HG02943 (cell line): ENCODE measurements around the gene PROB1.
"Not testable (repeated sequence)": the region's sequence is repeated elsewhere in the genome, so short reads cannot be mapped to it uniquely, and the experiment has no call there.

Experiments used
- ATAC-seq: cut with Tn5 transposase; IDR thresholded peaks from one replicate; pipeline ENCODE4 v1.9.1; 2021; ENCODE audit warnings: mild to moderate bottlenecking, low read depth, moderate library complexity; ENCODE audit not compliant: unreplicated experiment

PROB1 gene

GRCh38 chr5:139381837-139382761 is 12.8 kb downstream of the PROB1 start:
- ATAC-seq = no peak

- no peak for ATAC-seq
Observed at GRCh38 chr5:139379626-139380449, 15.1 kb downstream of the PROB1 start.

DNA sequence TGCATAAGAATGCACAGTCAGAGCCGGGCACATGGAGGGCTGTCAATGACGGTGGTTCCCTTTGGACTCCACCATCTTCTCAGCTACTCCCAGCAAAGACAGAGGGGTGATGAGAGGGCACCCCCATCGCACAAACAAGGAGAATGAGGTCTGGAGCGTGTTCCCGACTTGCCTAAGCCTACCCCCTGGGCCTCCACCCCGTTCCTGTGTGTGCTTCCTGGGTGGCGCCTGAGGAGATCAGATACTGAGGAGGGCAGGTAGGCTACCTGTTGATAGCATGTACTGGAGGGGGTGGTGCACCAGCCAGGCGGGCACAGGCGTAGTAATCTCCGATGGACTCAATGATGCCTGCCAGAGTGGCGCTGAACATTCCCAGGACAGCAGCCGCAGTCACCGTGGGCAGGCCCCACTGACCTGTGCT is 16.0 kb downstream of the PROB1 start:
- ATAC-seq = no peak

DNA sequence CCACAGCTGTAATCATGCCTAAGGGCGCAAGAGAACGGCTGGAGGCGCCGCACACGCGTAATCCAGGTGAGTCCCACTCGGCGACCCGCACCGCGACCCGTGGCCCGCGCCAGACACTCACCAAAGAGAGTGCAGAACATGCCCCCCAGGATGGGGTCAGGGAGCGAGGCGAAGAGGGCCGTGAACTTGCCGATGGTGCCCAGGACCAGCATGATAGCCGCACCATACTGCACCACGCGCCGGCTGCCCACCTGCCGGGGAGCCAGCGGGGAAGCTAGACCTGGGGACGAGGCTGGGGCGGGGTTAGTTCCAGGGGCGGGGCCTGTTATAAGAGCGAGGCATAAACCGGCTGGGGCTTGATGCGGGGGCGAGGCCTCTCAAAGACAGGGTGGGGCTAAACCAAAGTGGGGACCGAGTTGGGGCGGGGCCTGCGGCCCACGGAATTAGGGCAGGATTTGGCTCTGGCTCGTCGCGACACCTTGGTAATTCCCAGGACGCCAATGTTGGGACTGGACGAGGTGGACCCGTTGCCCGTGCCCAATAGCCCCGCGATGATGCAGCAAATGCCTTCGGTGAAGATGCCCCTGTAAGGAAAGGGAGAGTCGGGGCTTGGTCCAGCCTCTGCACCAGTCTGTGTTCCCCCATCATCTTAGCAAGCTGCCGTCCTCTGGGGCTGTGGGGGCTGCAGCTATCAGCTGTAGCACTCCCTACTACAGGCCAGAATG is 16.6 kb downstream of the PROB1 start:
- ATAC-seq = no peak

DNA sequence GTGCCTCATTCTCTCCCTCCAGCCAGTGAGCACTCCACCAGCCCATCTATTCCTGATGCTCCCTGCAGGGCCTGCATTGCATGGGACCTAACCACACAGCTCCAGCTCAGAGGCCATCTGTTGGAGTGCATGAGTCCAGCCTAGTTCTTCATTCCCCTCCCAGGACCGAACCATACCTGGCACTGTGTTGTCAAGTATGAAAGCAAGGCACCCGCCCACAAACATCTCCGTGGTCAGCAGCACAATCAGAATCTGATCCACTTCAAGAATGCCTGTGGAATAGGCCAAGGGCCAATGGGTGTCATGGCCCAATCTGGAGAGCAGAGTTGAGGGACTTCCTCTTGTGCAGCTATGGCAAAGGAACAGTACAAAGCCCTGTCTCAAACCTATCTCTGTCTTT is 17.7 kb downstream of the PROB1 start:
- ATAC-seq = no peak

- ATAC-seq = no peak
Observed at GRCh38 chr5:139376364-139376763, 18.5 kb downstream of the PROB1 start.

GRCh38 chr5:139374909-139375308 is 20.0 kb downstream of the PROB1 start:
- no peak for ATAC-seq

GRCh38 chr5:139371482-139372435 is 23.1 kb downstream of the PROB1 start:
- no peak for ATAC-seq

DNA sequence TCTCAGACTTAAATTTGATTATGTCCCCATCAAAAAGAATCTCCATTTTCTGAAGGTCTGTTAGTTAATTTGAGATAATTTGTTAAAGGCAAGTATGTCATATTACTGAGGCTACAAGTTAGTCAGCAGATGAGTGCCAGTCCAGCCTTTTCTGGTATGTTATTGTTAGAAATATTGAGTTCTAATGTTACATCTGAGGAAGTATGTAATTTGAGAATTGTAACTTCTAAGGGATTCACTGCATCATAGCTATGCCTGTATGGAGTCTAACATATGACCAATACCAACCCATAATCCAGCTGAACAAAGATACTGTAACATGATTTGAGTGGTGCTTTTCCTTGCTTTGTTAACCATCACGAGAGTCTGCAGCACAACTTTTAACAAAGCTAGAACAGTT is 25.7 kb downstream of the PROB1 start:
- no peak for ATAC-seq

DNA sequence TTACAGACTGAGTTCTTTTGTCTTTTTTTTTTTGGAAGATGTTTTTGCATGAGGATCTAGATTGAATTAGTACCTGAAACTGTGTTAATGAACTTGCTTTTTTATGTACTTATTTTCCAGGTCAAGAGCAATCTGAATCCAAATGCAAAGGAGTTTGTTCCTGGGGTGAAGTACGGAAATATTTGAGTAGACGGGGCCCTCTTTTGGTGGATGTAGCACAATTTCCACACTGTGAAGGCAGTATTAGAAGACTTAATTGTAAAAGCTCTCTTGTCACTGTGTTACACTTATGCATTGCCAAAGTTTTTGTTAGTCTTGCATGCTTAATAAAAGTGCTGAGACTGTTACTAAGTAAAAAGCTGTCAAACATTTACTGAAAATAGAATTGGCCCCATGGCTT is 26.3 kb downstream of the PROB1 start:
- ATAC-seq = no peak

GRCh38 chr5:139364466-139364865 is 30.4 kb downstream of the PROB1 start:
- ATAC-seq = no peak

DNA sequence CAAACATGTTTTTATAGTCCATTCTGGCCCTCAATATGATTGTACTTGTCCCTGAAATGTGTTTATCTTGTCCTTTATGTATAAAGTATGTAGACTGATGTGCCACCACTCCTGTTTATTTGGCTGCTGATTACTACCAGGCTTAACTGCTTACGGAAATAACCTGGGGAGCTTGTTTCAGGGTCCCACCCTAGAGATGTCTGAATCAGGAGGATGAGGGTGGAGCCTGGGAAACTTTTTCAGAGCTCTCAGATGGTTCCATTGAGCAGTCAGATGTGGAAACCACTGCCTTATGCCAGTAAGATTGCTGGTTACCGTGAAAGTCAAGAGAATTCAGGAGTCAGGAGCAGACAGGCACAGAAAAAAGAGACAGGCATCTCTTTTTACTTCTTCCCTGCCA is 31.0 kb downstream of the PROB1 start:
- ATAC-seq = no peak

GRCh38 chr5:139361835-139362429 is 33.0 kb downstream of the PROB1 start:
- ATAC-seq = no peak

DNA sequence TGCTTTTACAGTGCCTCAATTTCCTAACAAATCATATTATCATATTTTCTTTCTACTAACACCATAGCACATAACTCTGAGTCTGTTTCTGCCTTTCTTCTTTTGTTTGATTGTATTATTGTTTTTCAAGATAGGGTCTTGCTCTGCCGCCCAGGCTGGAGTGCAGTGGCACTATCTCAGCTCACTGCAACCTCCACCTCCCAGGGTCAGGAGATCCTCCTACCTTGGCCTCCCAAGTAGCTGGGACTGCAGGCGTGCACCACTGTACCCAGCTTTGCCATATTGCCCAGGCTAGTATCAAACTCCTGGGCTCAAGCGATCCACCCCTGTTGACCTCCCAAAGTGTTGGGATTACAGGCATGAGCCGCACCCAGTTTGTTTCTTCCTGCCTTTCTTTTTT is 34.5 kb downstream of the PROB1 start:
- ATAC-seq = no peak

DNA sequence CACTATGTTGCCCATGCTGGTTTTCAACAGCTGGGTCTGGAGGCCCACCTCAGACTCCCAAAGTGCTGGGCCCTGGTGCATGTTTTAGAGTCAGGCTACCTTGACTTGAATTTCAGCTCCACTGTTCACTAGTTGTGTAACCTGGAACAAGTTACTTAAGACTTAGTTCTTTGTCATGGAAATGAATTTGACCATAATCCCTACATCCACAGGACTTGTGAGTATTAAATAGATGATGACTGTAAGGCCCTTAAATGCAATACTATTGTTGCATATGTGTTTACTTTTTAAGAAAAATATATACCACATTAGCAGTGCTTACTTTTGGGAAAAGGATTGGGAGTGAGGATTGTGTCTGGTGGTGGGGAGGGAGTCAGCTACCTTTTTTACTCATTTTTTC is 36.8 kb downstream of the PROB1 start:
- no peak for ATAC-seq

- ATAC-seq = not testable (repeated sequence)
Observed at GRCh38 chr5:139355900-139356299, 39.0 kb downstream of the PROB1 start.

DNA sequence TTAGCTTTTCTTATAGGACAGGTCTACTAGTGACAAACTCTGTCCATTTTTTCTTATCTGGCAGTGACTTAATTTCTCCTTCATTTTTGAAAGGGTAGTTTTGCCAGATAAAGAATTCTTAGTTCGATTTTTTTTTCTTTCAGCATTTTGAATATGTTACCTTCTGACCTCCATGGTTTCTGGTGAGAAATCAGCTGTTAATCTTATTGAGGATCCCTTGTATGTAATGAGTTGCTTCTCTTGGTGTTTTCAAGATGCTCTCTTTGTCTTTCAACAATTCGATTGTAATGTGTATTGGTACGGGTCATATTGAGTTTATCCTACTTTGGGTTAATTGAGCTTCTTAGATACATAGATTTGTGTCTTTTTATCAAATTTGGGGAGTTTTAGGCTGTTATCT is 40.7 kb downstream of the PROB1 start:
- ATAC-seq = no peak

GRCh38 chr5:139347863-139348262 is 47.0 kb downstream of the PROB1 start:
- not testable (repeated sequence) for ATAC-seq

DNA sequence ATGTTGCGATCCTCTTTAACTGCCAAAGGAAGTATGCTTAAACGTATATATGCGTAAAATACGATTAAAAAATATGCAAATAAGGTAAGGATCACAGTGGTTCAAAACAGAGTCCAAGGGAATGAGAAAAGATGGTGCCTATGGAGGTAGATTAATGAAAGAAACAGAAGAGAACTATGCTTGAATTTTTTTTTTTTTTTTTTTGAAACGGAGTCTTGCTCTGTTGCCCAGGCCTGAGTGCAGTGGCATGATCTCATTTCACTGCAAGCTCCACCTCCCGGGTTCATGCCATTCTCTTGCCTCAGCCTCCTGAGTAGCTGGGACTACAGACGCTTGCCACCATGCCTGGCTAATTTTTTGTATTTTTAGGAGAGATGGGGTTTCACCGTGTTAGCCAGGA is 49.5 kb downstream of the PROB1 start:
- not testable (repeated sequence) for ATAC-seq
